PFSK-1 (cell line): ENCODE measurements around the gene YTHDF1.

Experiments
- FOXP2 ChIP-seq: optimal IDR thresholded peaks from 2 replicates; pipeline ENCODE3; 2011; ENCODE audit warnings: borderline replicate concordance, control low read depth, inconsistent platforms; ENCODE audit not compliant: insufficient read depth; ENCODE audit errors: extremely low read length, extremely low read depth
- POLR2AphosphoS5 ChIP-seq: IDR thresholded peaks from 2 replicates; pipeline ENCODE4 v1.6.1; 2012; ENCODE audit warnings: low read depth, mild to moderate bottlenecking, control low read depth, low read length, moderate library complexity
- REST ChIP-seq, 2 experiments: IDR thresholded peaks; 2 replicates each; pipeline versions ENCODE4 v1.6.1 to v1.8.0; 2011 to 2012; ENCODE audit warnings: low read depth in 2 of 2, low read length in 2 of 2, control low read depth in 1 of 2, inconsistent platforms in 1 of 2, mild to moderate bottlenecking in 1 of 2, moderate library complexity in 1 of 2; ENCODE audit not compliant: insufficient read depth in 1 of 2
- SIN3A ChIP-seq: IDR thresholded peaks from 2 replicates; pipeline ENCODE4 v1.6.1; 2012; ENCODE audit warnings: mild to moderate bottlenecking, low read length, moderate library complexity, borderline replicate concordance; ENCODE audit not compliant: insufficient read depth
- TAF1 ChIP-seq: IDR thresholded peaks from 2 replicates; pipeline ENCODE4 v1.6.1; 2012; ENCODE audit warnings: low read length, control low read depth, borderline replicate concordance; ENCODE audit not compliant: insufficient read depth

Gene YTHDF1

GRCh38 chr20:63238514-63239125 lies 22.7 kb upstream of the YTHDF1 start:
- TF ChIP-seq REST (IDR thresholded peaks at IDR 0.05; ENCODE audit: insufficient read depth in 1 of 2, low read depth in 2 of 2, low read length in 2 of 2) (no peak), SIN3A (no peak), POLR2AphosphoS5 (no peak), TAF1 (no peak), FOXP2 (no peak)

GRCh38 chr20:63238031-63238430 lies 22.1 kb upstream of the YTHDF1 start:
- TF ChIP-seq TAF1, result no peak
- TF ChIP-seq FOXP2, result no peak
- no peak for TF ChIP-seq SIN3A
- no peak for TF ChIP-seq REST (IDR thresholded peaks at IDR 0.05; ENCODE audit: insufficient read depth in 1 of 2, low read depth in 2 of 2, low read length in 2 of 2)
- no peak for TF ChIP-seq POLR2AphosphoS5

- TF ChIP-seq SIN3A (no peak), REST (IDR thresholded peaks at IDR 0.05; ENCODE audit: insufficient read depth in 1 of 2, low read depth in 2 of 2, low read length in 2 of 2) (no peak), TAF1 (no peak), POLR2AphosphoS5 (no peak), FOXP2 (no peak)
Measured at GRCh38 chr20:63236116-63236837, 20.3 kb upstream of the YTHDF1 start.

DNA sequence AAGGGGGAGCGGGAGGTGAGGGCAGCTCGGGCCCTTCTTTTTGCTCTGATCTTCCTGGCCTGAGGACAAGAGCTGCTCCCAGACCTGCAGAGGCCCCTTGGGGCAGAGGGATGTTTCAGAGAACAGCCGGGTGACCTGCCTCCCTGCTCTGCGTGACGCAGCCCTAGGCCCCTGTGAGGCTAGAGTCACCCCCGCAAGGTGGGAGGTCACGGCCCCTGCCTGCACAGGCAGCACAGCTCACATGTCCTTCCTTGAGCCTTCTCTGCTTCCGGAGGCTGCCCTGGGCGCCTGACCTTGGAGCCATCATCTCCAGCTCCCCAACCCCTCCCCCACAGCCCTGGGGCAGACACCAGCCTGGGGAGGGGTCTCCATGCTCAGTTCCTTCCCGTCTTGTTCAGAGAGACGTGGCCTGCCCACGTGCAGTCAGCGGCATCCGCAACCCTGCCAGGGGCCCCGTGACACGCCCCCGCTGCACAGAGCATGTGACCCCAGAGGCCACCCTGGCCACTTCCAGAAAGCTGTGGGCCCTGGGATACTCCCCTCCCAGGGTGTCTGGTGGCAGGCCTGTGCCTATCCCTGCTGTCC lies 19.6 kb upstream of the YTHDF1 start, which contains the start of gene BIRC7:
BIRC7 (plus strand) TSS at position 507 of the 585 bp plus-strand sequence. CDS start 192 bp downstream, outside the sequence.
- TF ChIP-seq TAF1, result no peak
- no peak for TF ChIP-seq FOXP2
- no peak for TF ChIP-seq REST (IDR thresholded peaks at IDR 0.05; ENCODE audit: insufficient read depth in 1 of 2, low read depth in 2 of 2, low read length in 2 of 2)
- no peak for TF ChIP-seq SIN3A
- TF ChIP-seq POLR2AphosphoS5, result no peak
